ENCODE results near the gene FAM185A. TPM values are rescaled to one million over a fixed set of nuclear protein-coding genes. Genes with fewer than 3 reads are reported as not detected.

FAM185A gene
- total RNA-seq, 2 donors from 2014 or later = 8.6 to 10.5 TPM

GRCh38 chr7:102833343-102833742 is 84.5 kb downstream of the FAM185A start:
- H3K4me3 ChIP-seq = no peak overlapping the region
- no peaks in the 10 kb centered on the region for H3K9me3 ChIP-seq
- H3K27me3 ChIP-seq = no peaks in the 10 kb centered on the region
- DNase-seq = no peak
- intact Hi-C loops (cut with DNase I) = no loop called here
- TF ChIP-seq CTCF (IDR thresholded peaks at IDR 0.05) = no peak
- H3K27ac ChIP-seq = no peak overlapping the region
- H3K9ac ChIP-seq (ENCODE audit: low read depth in 2 of 2, low read length in 2 of 2) = no peak overlapping the region
- no peaks in the 10 kb centered on the region for H3K4me1 ChIP-seq
- no peaks in the 10 kb centered on the region for H3K36me3 ChIP-seq

GRCh38 chr7:102834466-102834865 is 85.7 kb downstream of the FAM185A start:
- no peak for TF ChIP-seq CTCF (IDR thresholded peaks at IDR 0.05)
- H3K27ac ChIP-seq = no peak overlapping the region
- H3K4me1 ChIP-seq = no peaks in the 10 kb centered on the region
- intact Hi-C loops (cut with DNase I) = no loop called here
- H3K9ac ChIP-seq (ENCODE audit: low read depth in 2 of 2, low read length in 2 of 2) = no peak overlapping the region
- H3K27me3 ChIP-seq = no peaks in the 10 kb centered on the region
- H3K36me3 ChIP-seq = no peaks in the 10 kb centered on the region
- no peak for DNase-seq
- no peak overlapping the region for H3K4me3 ChIP-seq
- no peaks in the 10 kb centered on the region for H3K9me3 ChIP-seq

GRCh38 chr7:102834999-102835398 is 86.2 kb downstream of the FAM185A start:
- no peak overlapping the region for H3K27ac ChIP-seq
- DNase-seq = no peak
- H3K4me1 ChIP-seq = no peaks in the 10 kb centered on the region
- H3K4me3 ChIP-seq = no peak overlapping the region
- intact Hi-C loops (cut with DNase I) = no loop called here
- no peaks in the 10 kb centered on the region for H3K9me3 ChIP-seq
- no peak overlapping the region for H3K9ac ChIP-seq (ENCODE audit: low read depth in 2 of 2, low read length in 2 of 2)
- TF ChIP-seq CTCF (IDR thresholded peaks at IDR 0.05) = no peak
- H3K36me3 ChIP-seq = no peaks in the 10 kb centered on the region
- H3K27me3 ChIP-seq = no peaks in the 10 kb centered on the region

- no peak overlapping the region for H3K4me3 ChIP-seq
- DNase-seq = no peak
- TF ChIP-seq CTCF (IDR thresholded peaks at IDR 0.05) = no peak
- no peaks in the 10 kb centered on the region for H3K9me3 ChIP-seq
- no peak overlapping the region for H3K27ac ChIP-seq
- no peaks in the 10 kb centered on the region for H3K36me3 ChIP-seq
- H3K9ac ChIP-seq (ENCODE audit: low read depth in 2 of 2, low read length in 2 of 2) = no peak overlapping the region
- no peaks in the 10 kb centered on the region for H3K4me1 ChIP-seq
- no peaks in the 10 kb centered on the region for H3K27me3 ChIP-seq
- intact Hi-C loops (cut with DNase I) = no loop called here
These were observed 87.6 kb downstream of the FAM185A start for GRCh38 chr7:102836191-102836919.

- H3K9ac ChIP-seq (ENCODE audit: low read depth in 2 of 2, low read length in 2 of 2) = no peak overlapping the region
- no peak for DNase-seq
- intact Hi-C loops (cut with DNase I) = no loop called here
- no peak for TF ChIP-seq CTCF (IDR thresholded peaks at IDR 0.05)
- H3K9me3 ChIP-seq = no peaks in the 10 kb centered on the region
- no peak overlapping the region for H3K4me3 ChIP-seq
- no peaks in the 10 kb centered on the region for H3K27me3 ChIP-seq
- no peaks in the 10 kb centered on the region for H3K4me1 ChIP-seq
- no peak overlapping the region for H3K27ac ChIP-seq
- H3K36me3 ChIP-seq = no peaks in the 10 kb centered on the region
These were observed 88.2 kb downstream of the FAM185A start for GRCh38 chr7:102836977-102837376.
